Activated CD4-positive, alpha-beta T cell treated with anti-CD3 and anti-CD28 coated beads, Interleukin-2, amount 10 ng/mL, durations not matched to agents 7 days and 5 days (primary cell): Measurements from ENCODE around the gene HCFC1R1. TPM values are rescaled to one million over a fixed set of nuclear protein-coding genes. Genes with fewer than 3 reads are reported as not detected.
A peak's percentile ranks its signal among the peaks of the same experiment; 100 is the strongest.

ENCODE experiments used
- CTCF ChIA-PET: fragments of 350-600 bp; sonication (Branson Sonifier 250); formaldehyde crosslinking; loops from one replicate; lab custom pipeline; 2021; ENCODE audit warnings: antibody characterized with exemption; lab: Charles Lee
- POLR2A ChIA-PET: fragments of 350-600 bp; sonication (Branson Sonifier 250); formaldehyde crosslinking; loops from one replicate; lab custom pipeline; 2021; ENCODE audit warnings: antibody characterized with exemption; lab: Charles Lee
- DNase-seq: peaks from one replicate; pipeline ENCODE4 v3.0.0-alpha.2; 2020
- H3K27ac Mint-ChIP-seq: one replicate; pipeline ENCODE4 v1.8.0; 2021; ENCODE audit warnings: mild to moderate bottlenecking, moderate library complexity, mixed read lengths
- H3K27me3 Mint-ChIP-seq: one replicate; pipeline ENCODE4 v1.8.0; 2021; ENCODE audit warnings: mixed read lengths
- H3K36me3 Mint-ChIP-seq: one replicate; pipeline ENCODE4 v1.8.0; 2021; ENCODE audit warnings: low read depth, mixed read lengths
- H3K4me1 Mint-ChIP-seq: one replicate; pipeline ENCODE4 v1.8.0; 2021; ENCODE audit warnings: mixed read lengths
- H3K4me3 Mint-ChIP-seq: one replicate; pipeline ENCODE4 v1.8.0; 2021; ENCODE audit warnings: mild to moderate bottlenecking, moderate library complexity, mixed read lengths
- H3K9me3 Mint-ChIP-seq: one replicate; pipeline ENCODE4 v1.8.0; 2021; ENCODE audit warnings: mixed read lengths
- total RNA-seq, 2 experiments: library from RNA; stranded (reverse); gene quantifications; one replicate each; pipeline ENCODE4 v1.2.3, GENCODE V29; 2021

Gene HCFC1R1
- total RNA-seq, 2 experiments from 2014 or later, result 38.3 to 44.1 TPM

DNA sequence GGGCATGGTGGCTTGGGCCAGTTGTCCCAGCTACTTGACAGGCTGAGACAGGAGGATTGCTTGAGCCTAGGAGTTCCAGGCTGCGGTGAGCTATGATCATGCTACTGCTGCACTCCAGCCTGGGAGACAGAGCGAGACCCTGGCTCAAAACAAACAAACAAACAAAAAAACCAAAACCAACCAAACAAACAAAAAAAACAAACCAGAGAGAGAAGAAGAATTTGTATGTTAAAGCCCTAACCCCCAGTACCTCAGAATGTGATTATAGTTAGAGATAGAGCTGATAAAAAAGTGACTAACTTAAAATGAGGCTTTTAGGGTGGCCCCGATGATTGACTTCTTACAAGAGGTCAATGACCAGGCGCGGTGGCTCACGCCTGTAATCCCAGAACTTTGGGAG, 21.0 kb upstream of the HCFC1R1 start:
- CTCF ChIA-PET, result interaction anchor here (0.6 to 9.4 kb wide), 6 partner anchors 14 to 140 kb away, joined by 3 to 119 read pairs (median 4); partner anchors contain the start of gene IL32
- no peak for DNase-seq
- H3K4me1 Mint-ChIP-seq, result peaks cover 27% of the 10 kb centered on the region
- POLR2A ChIA-PET, result interaction anchor here (0.8 kb wide), 1 partner anchor 106 kb away, joined by 3 read pairs; no protein-coding TSS in a partner anchor
- H3K4me3 Mint-ChIP-seq, result peak overlapping the region; percentile 76
- H3K27ac Mint-ChIP-seq, result no peak overlapping the region
- no peaks in the 10 kb centered on the region for H3K9me3 Mint-ChIP-seq
- peaks cover 1% of the 10 kb centered on the region for H3K36me3 Mint-ChIP-seq
- H3K27me3 Mint-ChIP-seq, result peaks cover 53% of the 10 kb centered on the region

DNA sequence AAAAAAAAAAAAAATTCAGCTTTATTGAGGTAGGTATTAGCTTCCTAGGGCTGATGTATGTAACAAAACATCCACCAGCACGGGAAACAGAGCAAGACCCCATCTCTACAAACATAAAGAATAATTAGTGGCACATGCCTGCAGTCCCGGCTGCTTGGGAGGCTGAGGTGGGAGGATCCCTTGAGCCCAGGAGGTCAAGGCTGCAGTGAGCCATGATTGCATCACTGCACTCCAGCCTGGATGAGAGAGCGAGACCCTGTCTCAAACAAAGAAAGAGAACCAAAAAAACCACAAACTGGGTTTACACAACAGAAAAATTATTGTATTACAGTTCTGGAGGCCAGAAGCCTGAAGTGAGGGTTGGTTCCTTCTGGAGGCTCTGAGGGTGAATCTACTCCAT, 18.6 kb upstream of the HCFC1R1 start:
- H3K4me1 Mint-ChIP-seq, result peaks cover 12% of the 10 kb centered on the region
- no peak for DNase-seq
- no peaks in the 10 kb centered on the region for H3K9me3 Mint-ChIP-seq
- H3K4me3 Mint-ChIP-seq, result no peak overlapping the region
- ChIA-PET POLR2A (no interaction called here), CTCF (interaction anchor here (0.6 to 9.4 kb wide), 4 partner anchors 12 to 139 kb away, joined by 3 to 119 read pairs (median 6); no protein-coding TSS in a partner anchor)
- H3K27me3 Mint-ChIP-seq, result peaks cover 66% of the 10 kb centered on the region
- no peak overlapping the region for H3K27ac Mint-ChIP-seq
- H3K36me3 Mint-ChIP-seq, result peaks cover 1% of the 10 kb centered on the region

DNA sequence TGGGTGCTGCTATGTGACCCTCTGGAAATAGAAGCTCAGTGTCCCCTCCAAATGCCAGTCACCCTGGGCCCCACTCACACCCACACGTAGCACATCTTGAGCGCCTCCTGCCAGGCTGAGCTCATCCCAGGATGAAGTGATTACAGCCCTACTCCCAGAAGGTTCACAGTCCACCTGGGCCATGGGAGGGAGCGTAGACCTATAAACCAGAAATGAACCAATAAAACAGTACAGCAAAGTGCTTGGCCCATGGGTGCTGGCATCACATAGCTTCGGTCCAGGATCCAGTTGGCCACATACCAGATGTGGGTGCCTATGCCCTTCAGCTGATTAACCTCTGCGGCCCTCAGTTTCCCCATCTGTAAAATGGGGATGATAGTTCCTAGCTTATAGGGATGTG, 15.2 kb upstream of the HCFC1R1 start:
- Mint-ChIP-seq H3K27me3 (peaks cover 70% of the 10 kb centered on the region), H3K4me3 (no peak overlapping the region), H3K4me1 (peaks cover 6% of the 10 kb centered on the region), H3K36me3 (peaks cover under 1% of the 10 kb centered on the region), H3K9me3 (no peaks in the 10 kb centered on the region), H3K27ac (no peak overlapping the region)
- POLR2A ChIA-PET, result no interaction called here
- CTCF ChIA-PET, result interaction anchor here (0.7 to 9.4 kb wide), 6 partner anchors 9 to 93 kb away, joined by 3 to 119 read pairs (median 6); partner anchors contain the start of gene TNFRSF12A
- no peak for DNase-seq

DNA sequence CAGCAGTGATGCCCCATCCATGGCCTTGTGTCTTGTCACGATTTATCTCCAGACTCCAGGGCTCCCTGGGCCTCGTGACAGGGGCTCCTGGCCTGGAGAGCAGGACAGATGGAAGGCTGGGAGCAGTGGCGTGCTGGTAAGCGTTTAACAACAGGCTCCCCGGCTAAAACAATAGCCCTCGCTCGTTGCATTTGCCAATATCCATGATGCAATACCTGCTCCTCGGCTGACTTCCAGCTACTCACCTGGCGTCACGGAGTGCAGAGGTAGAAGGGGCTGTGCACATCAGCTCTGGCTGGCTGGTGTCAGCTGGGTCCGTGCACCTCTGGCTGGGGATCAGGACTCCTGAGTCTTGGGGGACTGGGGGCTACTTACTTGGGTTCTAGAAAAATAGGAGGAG, 14.5 kb upstream of the HCFC1R1 start:
- Mint-ChIP-seq H3K27me3 (peaks cover 72% of the 10 kb centered on the region), H3K4me3 (no peak overlapping the region), H3K36me3 (peaks cover 2% of the 10 kb centered on the region), H3K27ac (no peak overlapping the region), H3K4me1 (peaks cover 6% of the 10 kb centered on the region), H3K9me3 (no peaks in the 10 kb centered on the region)
- ChIA-PET POLR2A (no interaction called here), CTCF (interaction anchor here (0.7 to 9.4 kb wide), 5 partner anchors 8 to 502 kb away, joined by 3 to 119 read pairs (median 7); partner anchors contain the start of gene TNFRSF12A)
- DNase-seq, result no peak

DNA sequence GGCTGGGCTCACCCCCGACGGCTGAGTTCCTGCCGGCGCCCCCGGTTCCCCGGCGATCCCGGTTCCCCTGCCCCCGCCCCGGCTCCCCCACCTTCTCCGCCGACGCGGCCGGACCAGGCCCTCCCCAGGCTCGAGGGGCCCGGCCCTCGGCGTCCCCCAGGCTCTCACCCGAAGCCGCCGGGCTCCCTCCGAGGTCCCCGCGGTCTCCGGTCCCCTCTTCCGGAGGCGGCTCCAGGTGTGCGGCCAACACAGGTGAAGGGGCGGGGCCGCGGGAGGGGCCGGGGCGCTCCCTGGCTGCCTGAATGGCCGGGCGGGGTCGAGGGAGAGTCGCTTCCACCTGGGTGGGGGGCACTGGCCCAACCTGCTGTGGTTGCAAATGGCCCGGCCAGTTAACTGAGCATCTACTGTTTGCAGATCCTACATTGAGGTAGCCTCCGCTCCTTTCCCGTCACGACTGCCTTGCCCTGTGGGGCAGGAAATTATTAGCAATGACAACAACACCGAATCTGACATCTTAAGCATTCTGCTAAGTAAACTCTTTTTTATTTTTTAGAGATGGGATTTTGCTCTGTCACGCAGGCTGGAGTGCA, 13.1 kb upstream of the HCFC1R1 start, which contains the start of gene BICDL2:
Gene BICDL2 (minus strand): TSS at position 219 of the 590 bp plus-strand sequence. CDS start 1,448 bp downstream, outside the sequence.
- peaks cover 2% of the 10 kb centered on the region for H3K36me3 Mint-ChIP-seq
- CTCF ChIA-PET, result interaction anchor here (0.7 to 9.5 kb wide), 7 partner anchors 7 to 504 kb away, joined by 3 to 119 read pairs (median 4); partner anchors contain the start of genes CLDN6, HCFC1R1, IL32 and THOC6
- H3K4me3 Mint-ChIP-seq, result no peak within 1 kb of the TSS
- peaks cover 11% of the 10 kb centered on the region for H3K4me1 Mint-ChIP-seq
- no peak within 1 kb of the TSS for H3K27ac Mint-ChIP-seq
- no peak for DNase-seq
- no peaks in the 10 kb centered on the region for H3K9me3 Mint-ChIP-seq
- H3K27me3 Mint-ChIP-seq, result peaks cover 78% of the 10 kb centered on the region
- POLR2A ChIA-PET, result no interaction called here

DNA sequence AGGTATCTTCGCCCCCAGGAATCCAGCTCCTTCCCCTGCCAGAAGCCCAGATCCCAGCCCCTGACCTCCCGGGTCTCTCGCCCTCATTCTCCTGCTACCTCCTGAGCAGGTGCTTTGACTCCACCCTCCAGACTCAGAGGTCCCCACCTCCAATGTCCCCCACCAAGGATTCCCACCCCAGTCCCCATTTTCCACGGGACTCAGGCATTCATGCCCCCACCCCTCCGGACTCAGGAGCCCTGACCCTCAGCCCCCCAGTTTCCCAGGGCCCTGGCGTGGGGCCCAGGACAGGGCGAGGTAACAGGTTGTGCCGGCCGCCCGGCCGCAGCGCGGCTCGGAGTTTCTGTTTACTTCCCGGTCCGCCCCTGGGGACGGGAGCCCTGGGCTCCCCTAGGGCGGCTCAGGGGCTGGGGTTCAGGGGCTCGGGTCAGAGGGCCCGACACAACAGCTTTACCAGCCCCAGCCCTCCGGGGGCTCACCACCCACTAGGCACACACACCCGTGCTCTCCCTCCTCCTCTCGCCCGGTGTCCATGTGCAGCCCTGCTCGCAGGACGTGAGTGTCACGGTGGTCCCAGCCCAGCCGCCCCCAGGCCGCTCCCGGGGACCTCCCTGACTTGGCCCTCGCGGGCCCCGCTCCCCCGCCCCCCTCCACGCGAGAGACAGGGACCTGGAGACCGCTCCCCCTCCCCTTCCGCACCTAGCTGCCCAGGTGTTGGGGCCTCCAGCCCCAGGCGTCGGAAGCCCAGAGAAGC, 12.4 kb upstream of the HCFC1R1 start:
- H3K27ac Mint-ChIP-seq, result no peak overlapping the region
- DNase-seq, result no peak
- peaks cover 14% of the 10 kb centered on the region for H3K4me1 Mint-ChIP-seq
- POLR2A ChIA-PET, result no interaction called here
- CTCF ChIA-PET, result interaction anchor here (0.7 to 9.5 kb wide), 5 partner anchors 9 to 93 kb away, joined by 3 to 90 read pairs (median 7); partner anchors contain the start of genes CLDN6, HCFC1R1, IL32 and THOC6
- H3K9me3 Mint-ChIP-seq, result no peaks in the 10 kb centered on the region
- H3K27me3 Mint-ChIP-seq, result peaks cover 78% of the 10 kb centered on the region
- H3K4me3 Mint-ChIP-seq, result no peak overlapping the region
- peaks cover 2% of the 10 kb centered on the region for H3K36me3 Mint-ChIP-seq

DNA sequence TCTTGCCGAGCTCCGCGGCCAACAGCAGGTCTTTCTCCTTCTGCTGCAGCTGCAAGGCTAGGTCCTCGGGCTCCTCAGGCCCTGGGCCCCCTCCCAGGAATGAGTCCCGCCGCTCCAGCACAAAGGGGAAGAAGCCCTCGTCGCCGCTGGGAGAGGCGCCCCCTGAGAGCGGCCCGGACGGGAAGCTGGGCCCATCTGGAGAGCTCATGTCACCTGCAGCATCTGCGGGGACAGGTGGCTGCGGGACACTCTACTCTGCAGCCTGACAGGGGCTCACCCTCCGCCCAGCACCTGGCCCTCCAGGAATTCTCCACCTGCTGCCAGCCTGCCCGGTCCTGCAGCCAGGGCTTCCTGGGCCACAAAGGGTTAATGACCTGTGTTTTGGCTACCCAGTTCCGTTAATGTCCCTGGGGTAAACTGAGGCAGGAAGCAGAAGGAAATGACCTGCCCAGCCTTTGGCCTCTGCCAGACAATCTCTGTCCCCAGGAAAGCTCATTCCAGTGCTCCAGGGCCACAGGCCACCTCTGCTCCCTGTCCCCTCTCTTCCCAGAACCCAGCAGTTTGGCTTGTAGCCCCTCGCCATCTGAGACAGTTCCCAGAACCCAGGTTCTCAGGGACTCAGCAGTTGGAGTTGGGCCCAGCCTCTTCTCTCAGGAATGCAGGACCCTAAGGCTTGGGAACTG, 11.7 kb upstream of the HCFC1R1 start:
- POLR2A ChIA-PET, result no interaction called here

DNA sequence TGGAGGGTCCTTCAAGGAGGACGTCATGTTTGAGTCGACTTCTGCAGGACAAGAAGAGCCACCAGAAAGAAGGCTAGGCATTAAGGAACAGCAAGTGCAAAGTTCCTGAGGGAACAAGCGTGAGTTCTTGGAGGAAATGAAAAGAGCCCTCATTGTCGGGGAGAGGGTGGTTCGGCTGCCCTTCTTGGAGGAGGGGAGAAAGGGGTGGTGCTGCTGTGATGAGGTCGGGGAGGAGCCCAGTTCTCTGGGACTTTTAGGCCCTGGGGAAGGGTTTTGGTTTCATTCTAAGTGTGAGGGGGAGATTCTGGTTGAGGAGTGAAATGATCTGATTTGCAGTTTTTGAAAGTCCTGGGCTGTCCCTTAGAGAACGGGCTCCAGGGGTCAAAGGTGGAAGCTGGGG, 8.9 kb upstream of the HCFC1R1 start:
- ChIA-PET POLR2A (interaction anchor here (0.7 kb wide), 1 partner anchor 254 kb away, joined by 3 read pairs; no protein-coding TSS in a partner anchor), CTCF (interaction anchor here (0.9 to 9.5 kb wide), 11 partner anchors 9 to 115 kb away, joined by 3 to 119 read pairs (median 7); partner anchors contain the start of genes CLDN6, HCFC1R1, IL32 and MMP25)
- Mint-ChIP-seq H3K9me3 (no peaks in the 10 kb centered on the region), H3K36me3 (peaks cover 2% of the 10 kb centered on the region), H3K27ac (no peak overlapping the region), H3K4me3 (no peak overlapping the region), H3K4me1 (peaks cover 34% of the 10 kb centered on the region), H3K27me3 (peaks cover 66% of the 10 kb centered on the region)
- DNase-seq, result no peak

More for the DNA sequence above, 11.7 kb upstream of the HCFC1R1 start:
- Mint-ChIP-seq H3K27ac (no peak overlapping the region), H3K4me3 (no peak overlapping the region), H3K9me3 (no peaks in the 10 kb centered on the region), H3K4me1 (peaks cover 16% of the 10 kb centered on the region), H3K36me3 (peaks cover 2% of the 10 kb centered on the region), H3K27me3 (peaks cover 76% of the 10 kb centered on the region)
- DNase-seq, result no peak
- CTCF ChIA-PET, result interaction anchor here (0.6 to 9.5 kb wide), 6 partner anchors 8 to 94 kb away, joined by 3 to 90 read pairs (median 5); partner anchors contain the start of genes CLDN6, HCFC1R1, IL32 and THOC6

DNA sequence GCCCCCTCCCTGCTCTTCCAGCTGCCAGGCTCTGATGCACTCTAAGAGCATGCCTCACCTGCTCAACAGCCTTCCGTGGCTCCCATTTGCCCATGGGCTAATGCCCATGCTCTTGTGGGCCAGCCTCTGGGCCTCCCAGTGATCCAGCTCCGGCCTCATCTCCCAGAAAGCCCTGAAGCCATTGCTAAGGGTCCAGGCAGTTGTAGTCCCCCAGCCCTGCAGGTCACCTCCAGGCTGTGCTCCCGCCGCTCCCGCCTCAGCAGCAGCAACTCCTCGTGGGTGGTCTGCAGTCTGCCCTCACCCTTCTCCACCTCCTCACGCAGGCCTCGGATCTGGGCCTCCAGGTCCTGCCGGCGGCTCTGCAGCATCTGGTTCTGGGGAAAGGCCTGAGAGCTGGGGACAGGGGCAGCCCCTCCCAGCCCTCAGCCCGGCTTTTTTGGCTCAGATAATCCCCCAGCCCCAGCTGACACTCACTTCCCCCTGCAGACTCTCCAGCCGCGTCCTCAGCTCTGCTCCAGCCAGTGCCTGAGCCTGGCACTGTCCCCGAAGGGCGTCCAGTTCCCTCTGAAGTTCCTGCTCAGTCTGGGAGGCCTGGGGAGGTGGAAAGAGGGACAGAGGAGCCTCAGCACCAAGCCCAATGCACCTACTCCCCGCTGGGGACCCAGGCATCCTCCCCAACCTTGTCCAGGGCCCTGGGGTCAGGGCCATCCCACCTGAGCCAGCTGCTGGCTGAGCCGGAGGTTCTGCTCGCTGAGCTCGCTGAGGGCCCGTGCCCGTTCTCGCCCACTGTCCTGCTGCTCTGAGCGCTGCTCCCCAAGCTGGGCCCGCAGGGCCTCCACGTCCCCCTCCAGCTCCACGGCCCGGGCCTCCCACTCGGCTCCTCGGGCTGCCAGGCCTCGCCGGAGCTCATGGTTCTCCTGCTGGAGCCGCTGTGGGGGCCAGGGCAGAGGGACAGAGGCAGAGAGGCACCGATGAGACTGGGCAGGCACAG, 6.8 kb upstream of the HCFC1R1 start:
- Mint-ChIP-seq H3K4me1 (peaks cover 33% of the 10 kb centered on the region), H3K4me3 (peak overlapping the region; percentile 60), H3K36me3 (peaks cover 16% of the 10 kb centered on the region), H3K27me3 (peaks cover 54% of the 10 kb centered on the region), H3K27ac (no peak overlapping the region), H3K9me3 (no peaks in the 10 kb centered on the region)
- ChIA-PET POLR2A (interaction anchor here (0.6 to 0.9 kb wide), 2 partner anchors 18 to 548 kb away, joined by 3 to 5 read pairs; no protein-coding TSS in a partner anchor), CTCF (interaction anchor here (0.6 to 9.5 kb wide), 15 partner anchors 9 to 589 kb away, joined by 3 to 119 read pairs (median 5); partner anchors contain the start of genes CLDN6, HCFC1R1, IL32 and MMP25)
- DNase-seq, result no peak

DNA sequence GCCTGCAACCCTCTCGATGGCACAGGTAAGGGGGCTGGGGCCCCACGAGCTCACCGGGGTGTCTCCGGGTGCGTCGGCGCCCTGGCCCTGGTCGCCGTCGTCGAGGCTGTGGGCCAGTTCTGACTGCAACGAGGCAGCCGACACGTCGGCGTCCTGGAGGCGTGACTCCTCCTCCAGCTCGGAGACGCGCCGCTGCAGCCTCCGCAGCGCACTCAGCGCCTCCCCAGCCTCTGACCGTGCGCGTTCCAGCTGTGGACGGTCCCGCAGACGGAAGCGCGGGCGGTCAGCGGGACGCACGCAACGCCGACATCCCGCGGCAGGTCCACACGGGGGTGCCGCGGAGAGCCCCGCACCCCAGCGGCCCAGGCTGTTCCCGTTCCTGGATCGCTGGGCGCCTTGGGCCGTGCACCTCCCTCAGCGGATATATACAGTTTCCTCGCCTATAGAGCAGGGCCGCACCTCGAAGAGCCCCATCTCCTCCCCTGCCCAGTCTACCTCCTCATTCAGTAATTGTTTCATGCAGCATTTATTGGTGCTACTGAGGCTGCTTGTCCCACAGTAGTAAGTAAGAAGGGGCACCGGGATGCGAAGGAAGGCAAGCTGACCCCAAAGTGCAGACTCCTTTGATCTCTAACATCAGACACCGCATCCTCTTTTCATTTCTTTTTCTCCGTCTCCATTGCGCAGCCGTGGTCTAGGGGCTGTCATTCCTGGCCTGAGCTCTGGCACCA, 5.9 kb upstream of the HCFC1R1 start:
- H3K27me3 Mint-ChIP-seq, result peaks cover 45% of the 10 kb centered on the region
- ChIA-PET POLR2A (interaction anchor here (0.6 to 1.1 kb wide), 3 partner anchors 10 to 48 kb away, joined by 3 read pairs; no protein-coding TSS in a partner anchor), CTCF (interaction anchor here (0.6 to 9.5 kb wide), 11 partner anchors 8 to 590 kb away, joined by 3 to 119 read pairs (median 16); partner anchors contain the start of genes CLDN6, HCFC1R1, IL32 and MMP25)
- DNase-seq, result peak; percentile 58
- peaks cover 39% of the 10 kb centered on the region for H3K4me1 Mint-ChIP-seq
- peaks cover 19% of the 10 kb centered on the region for H3K36me3 Mint-ChIP-seq
- no peak overlapping the region for H3K27ac Mint-ChIP-seq
- no peaks in the 10 kb centered on the region for H3K9me3 Mint-ChIP-seq
- H3K4me3 Mint-ChIP-seq, result peak overlapping the region; percentile 60
